Spleen (tissue), 11 donors: ENCODE results near the gene C1GALT1. TPM values are rescaled to one million over a fixed set of nuclear protein-coding genes. Genes with fewer than 3 reads are reported as not detected.

ENCODE experiments used
- DNase-seq: peaks from one replicate; pipeline ENCODE4 v3.0.0-alpha.2; 2020
- H3K27ac ChIP-seq, 8 donors: fragments of 200-600 bp; sonication (generic) in 7 of 8; 1 replicate in 4 of 8; 2 replicates in 4 of 8; pipeline versions ENCODE4 v1.5.0 to v1.8.0; 2016 to 2021; ENCODE audit warnings: inconsistent platforms in 4 of 8, mild to moderate bottlenecking in 4 of 8, moderate library complexity in 1 of 8
- H3K27me3 ChIP-seq, 7 donors: fragments of 200-600 bp; sonication (generic) in 6 of 7; replicated peaks in 1 of 7; 1 replicate in 4 of 7; 2 replicates in 3 of 7; pipeline versions ENCODE4 v1.5.0 to v1.8.0; 2016 to 2021; ENCODE audit warnings: inconsistent platforms in 3 of 7, mild to moderate bottlenecking in 1 of 7
- H3K36me3 ChIP-seq, 6 donors: fragments of 200-600 bp; sonication (generic) in 5 of 6; 1 replicate in 4 of 6; 2 replicates in 2 of 6; pipeline versions ENCODE4 v1.5.0 to v1.8.0; 2016 to 2021; ENCODE audit warnings: inconsistent platforms in 2 of 6
- H3K4me1 ChIP-seq, 6 donors: fragments of 200-600 bp; sonication (generic) in 5 of 6; 1 replicate in 3 of 6; 2 replicates in 3 of 6; pipeline versions ENCODE4 v1.5.0 to v1.8.0; 2016 to 2021; ENCODE audit warnings: inconsistent platforms in 3 of 6
- H3K4me3 ChIP-seq, 8 donors: fragments of 200-600 bp; sonication (generic) in 7 of 8; 1 replicate in 4 of 8; 2 replicates in 4 of 8; pipeline versions ENCODE4 v1.5.0 to v1.8.0; 2016 to 2021; ENCODE audit warnings: inconsistent platforms in 4 of 8, mild to moderate bottlenecking in 4 of 8, moderate library complexity in 2 of 8
- H3K9me3 ChIP-seq, 8 donors: fragments of 200-600 bp; sonication (generic) in 7 of 8; 1 replicate in 4 of 8; 2 replicates in 4 of 8; pipeline versions ENCODE4 v1.5.0 to v1.8.0; 2016 to 2021; ENCODE audit warnings: inconsistent platforms in 4 of 8
- CTCF ChIP-seq, 11 experiments: fragments of 200-600 bp in 7 of 11; fragments of 450-650 bp in 4 of 11; sonication (generic) in 4 of 11; IDR thresholded peaks in 8 of 11; conservative IDR thresholded peaks in 3 of 11; 1 replicate in 7 of 11; 2 replicates in 4 of 11; pipeline versions ENCODE4 v1.4.0 to v1.8.0; 2016 to 2021; ENCODE audit warnings: antibody characterized with exemption in 11 of 11, inconsistent platforms in 4 of 11, mild to moderate bottlenecking in 1 of 11
- POLR2A ChIP-seq, 3 donors: fragments of 450-650 bp; IDR thresholded peaks; one replicate each; pipeline ENCODE4 v1.5.1; 2017; ENCODE audit warnings: antibody characterized with exemption in 3 of 3, mild to moderate bottlenecking in 1 of 3
- POLR2AphosphoS5 ChIP-seq, 3 donors: sonication (generic); formaldehyde crosslinking; IDR thresholded peaks; one replicate each; pipeline ENCODE4 v1.5.1; 2017; ENCODE audit warnings: antibody characterized with exemption in 3 of 3
- WGBS, 5 donors: extraction: QIAGEN DNeasy Blood & Tissue Kit in 3 of 5; methylation state at CpG; one replicate each; pipeline versions ENCODE4 v1.1.5 to v1.1.7; 2013 to 2018; 5-methylcytosine and 5-hydroxymethylcytosine counted together
- intact Hi-C: fragments of 100-400 bp; cut with DNase I; formaldehyde crosslinking; loops from one replicate; pipeline ENCODE4 v1.15.0; 2023; ENCODE audit warnings: low total_unique reads
- polyA plus RNA-seq, 3 donors: library from polyadenylated mRNA; stranded (reverse); fragments of 200-250 nt; gene quantifications; one replicate each; pipeline ENCODE4 v1.2.1, GENCODE V29; 2013
- total RNA-seq, 7 donors: library from RNA; depleted of rRNA in 3 of 7; stranded (reverse); fragments of >200 nt in 3 of 7; fragmentation: NEBNext Ultra II Directional in 4 of 7; extraction: Animal tissue kit (Norgen Biotek cat#: 25700) in 4 of 7; gene quantifications; one replicate each; pipeline versions ENCODE4 v1.1.0 to v1.2.1, GENCODE V29; 2016 to 2021
- donor health status: healthy with polysubstance abuse.
- donor health status: DM: no; HTN: no; CAD: no; lungs with moderate emphysema.
- donor health status: DM: no; HTN: no; CAD: no.
- donor health status: Bipolar disorder and iron deficiency.
- donor health status: healthy.
- donor health status: DM: no; HTN: no; CAD: no.
- donor health status: DM: yes; HTN: yes; CAD: no.

Gene C1GALT1
- total and polyA plus RNA-seq, 10 donors = 6.9 to 61.2 (median 40.0) TPM

GRCh38 chr7:7221599-7222038, 39.3 kb downstream of the C1GALT1 start:
- intact Hi-C loops = no loop called here
- no peaks in the 10 kb centered on the region for H3K9me3 ChIP-seq
- TF ChIP-seq CTCF (IDR thresholded peaks at IDR 0.05 in 8 of 11, conservative IDR thresholded peaks at IDR 0.05 in 3 of 11) (no peak), POLR2A (IDR thresholded peaks at IDR 0.05) (no peak), POLR2AphosphoS5 (IDR thresholded peaks at IDR 0.05) (no peak)
- WGBS, 5 donors = 46 to 74% (median 57%) methylated on average over 2 of the region's 2 CpGs
- H3K27me3 ChIP-seq = no peaks in the 10 kb centered on the region
- no peak for DNase-seq
- H3K4me1 ChIP-seq = peaks cover 3 to 36% (median 11%) of the 10 kb centered on the region in 6 donors
- H3K27ac ChIP-seq = peak overlapping the region in 3 of 8 donors; percentile 1 to 40 (median 5)
- peaks cover 0 to 42% (median 12%) of the 10 kb centered on the region in 6 donors for H3K36me3 ChIP-seq
- H3K4me3 ChIP-seq = no peak overlapping the region

GRCh38 chr7:7223250-7223649, 40.9 kb downstream of the C1GALT1 start:
- no peak for TF ChIP-seq POLR2A (IDR thresholded peaks at IDR 0.05)
- TF ChIP-seq CTCF (IDR thresholded peaks at IDR 0.05 in 8 of 11, conservative IDR thresholded peaks at IDR 0.05 in 3 of 11) = no peak
- no peak for TF ChIP-seq POLR2AphosphoS5 (IDR thresholded peaks at IDR 0.05)
- no peak overlapping the region for H3K4me3 ChIP-seq
- intact Hi-C loops = no loop called here
- H3K27ac ChIP-seq = peak overlapping the region in 2 of 8 donors; percentile 16 to 19
- H3K27me3 ChIP-seq = no peaks in the 10 kb centered on the region
- no peak for DNase-seq
- peaks cover 0 to 27% (median 5%) of the 10 kb centered on the region in 6 donors for H3K36me3 ChIP-seq
- WGBS, 5 donors = 78 to 92% (median 87%) methylated on average over 2 of the region's 2 CpGs
- peaks cover 3 to 36% (median 11%) of the 10 kb centered on the region in 6 donors for H3K4me1 ChIP-seq
- peaks cover 0 to 3% (median 0%) of the 10 kb centered on the region in 8 donors for H3K9me3 ChIP-seq

GRCh38 chr7:7226407-7226806, 44.1 kb downstream of the C1GALT1 start:
- Histone ChIP-seq H3K36me3 (peaks cover 0 to 19% (median 0%) of the 10 kb centered on the region in 6 donors), H3K4me3 (no peak overlapping the region), H3K4me1 (peaks cover 2 to 25% (median 9%) of the 10 kb centered on the region in 6 donors), H3K27ac (no peak overlapping the region), H3K9me3 (peaks cover 0 to 21% (median 16%) of the 10 kb centered on the region in 8 donors), H3K27me3 (no peaks in the 10 kb centered on the region)
- WGBS, 5 donors = 96 to 100% (median 98%) methylated on average over 5 of the region's 5 CpGs
- TF ChIP-seq CTCF (IDR thresholded peaks at IDR 0.05 in 8 of 11, conservative IDR thresholded peaks at IDR 0.05 in 3 of 11) (no peak), POLR2A (IDR thresholded peaks at IDR 0.05) (no peak), POLR2AphosphoS5 (IDR thresholded peaks at IDR 0.05) (no peak)
- DNase-seq = no peak
- intact Hi-C loops = no loop called here

- 46 to 95% (median 90%) methylated on average over 2 of the region's 2 CpGs for WGBS, 5 donors
- Histone ChIP-seq H3K4me3 (no peak overlapping the region), H3K27me3 (no peaks in the 10 kb centered on the region), H3K9me3 (peaks cover 0 to 27% (median 23%) of the 10 kb centered on the region in 8 donors), H3K4me1 (peaks cover 0 to 9% (median under 1%) of the 10 kb centered on the region in 6 donors), H3K27ac (no peak overlapping the region), H3K36me3 (peaks cover 0 to 14% (median 0%) of the 10 kb centered on the region in 6 donors)
- no peak for DNase-seq
- intact Hi-C loops = no loop called here
- TF ChIP-seq POLR2A (IDR thresholded peaks at IDR 0.05) (no peak), POLR2AphosphoS5 (IDR thresholded peaks at IDR 0.05) (no peak), CTCF (IDR thresholded peaks at IDR 0.05 in 8 of 11, conservative IDR thresholded peaks at IDR 0.05 in 3 of 11) (no peak)
Measured at GRCh38 chr7:7228472-7228871, 46.1 kb downstream of the C1GALT1 start.
